Effector memory CD4-positive, alpha-beta T cell (primary cell): ENCODE measurements around the gene ALDH1L2.

Experiments used
- DNase-seq, 3 donors: peaks; one replicate each; pipeline ENCODE4 v3.0.0-alpha.2; 2020
- H3K27ac ChIP-seq: 2 replicates; pipeline ENCODE4 v1.7.0; 2013; ENCODE audit warnings: mild to moderate bottlenecking, low read length, moderate library complexity; ENCODE audit not compliant: insufficient read depth, poor library complexity, severe bottlenecking
- H3K27me3 ChIP-seq: replicated peaks from 2 replicates; pipeline ENCODE4 v1.7.0; 2013; ENCODE audit warnings: mild to moderate bottlenecking, low read length; ENCODE audit not compliant: insufficient read depth, control insufficient read depth, poor library complexity, severe bottlenecking
- H3K36me3 ChIP-seq: 2 replicates; pipeline ENCODE4 v1.7.0; 2013; ENCODE audit warnings: mild to moderate bottlenecking, low read length, moderate library complexity; ENCODE audit not compliant: control insufficient read depth, insufficient read depth
- H3K4me1 ChIP-seq: 2 replicates; pipeline ENCODE4 v1.7.0; 2013; ENCODE audit warnings: low read length, mild to moderate bottlenecking; ENCODE audit not compliant: control insufficient read depth, insufficient read depth, poor library complexity, severe bottlenecking
- H3K4me3 ChIP-seq: 2 replicates; pipeline ENCODE4 v1.7.0; 2013; ENCODE audit warnings: low read length, low read depth, mild to moderate bottlenecking; ENCODE audit not compliant: insufficient read depth, poor library complexity, severe bottlenecking
- H3K9me3 ChIP-seq: 2 replicates; pipeline ENCODE4 v1.7.0; 2013; ENCODE audit warnings: mild to moderate bottlenecking, low read length, moderate library complexity; ENCODE audit not compliant: control insufficient read depth

ALDH1L2 gene

GRCh38 chr12:104971306-104971705 is 113.0 kb downstream of the ALDH1L2 start:
- H3K4me1 ChIP-seq: no peaks in the 10 kb centered on the region
- H3K27ac ChIP-seq: no peak overlapping the region
- H3K4me3 ChIP-seq: no peak overlapping the region
- H3K27me3 ChIP-seq: no peaks in the 10 kb centered on the region
- no peaks in the 10 kb centered on the region for H3K9me3 ChIP-seq
- DNase-seq: no peak
- H3K36me3 ChIP-seq: no peaks in the 10 kb centered on the region
